CD8-positive, alpha-beta memory T cell (primary cell): ENCODE measurements around the gene GAB2. TPM values are rescaled to one million over a fixed set of nuclear protein-coding genes. Genes with fewer than 3 reads are reported as not detected.
"Not testable (repeated sequence)": the region's sequence is repeated elsewhere in the genome, so short reads cannot be mapped to it uniquely, and the experiment has no call there.

Source experiments
- CTCF ChIA-PET: fragments of 350-600 bp; sonication (Branson Sonifier 250); formaldehyde crosslinking; loops from one replicate; lab custom pipeline; 2021; ENCODE audit warnings: antibody characterized with exemption; lab: Charles Lee
- POLR2A ChIA-PET: fragments of 350-600 bp; sonication (Branson Sonifier 250); formaldehyde crosslinking; loops from one replicate; lab custom pipeline; 2021; ENCODE audit warnings: antibody characterized with exemption; lab: Charles Lee
- DNase-seq, 5 donors: peaks; one replicate each; pipeline versions ENCODE4 v3.0.0 to v3.0.0-alpha.2; 2020 to 2022; ENCODE audit warnings: mixed read lengths in 1 of 5
- H3K27ac ChIP-seq: one replicate; pipeline ENCODE4 v1.7.0; 2013; ENCODE audit warnings: low read depth, mild to moderate bottlenecking, low read length, moderate library complexity
- H3K27me3 ChIP-seq: 2 replicates; pipeline ENCODE4 v1.7.0; 2013; ENCODE audit warnings: low read length, mild to moderate bottlenecking; ENCODE audit not compliant: insufficient read depth, poor library complexity, severe bottlenecking
- H3K36me3 ChIP-seq: 2 replicates; pipeline ENCODE4 v1.7.0; 2013; ENCODE audit warnings: mild to moderate bottlenecking, low read length, moderate library complexity; ENCODE audit not compliant: insufficient read depth
- H3K4me1 ChIP-seq: 2 replicates; pipeline ENCODE4 v1.7.0; 2013; ENCODE audit warnings: mild to moderate bottlenecking, low read length, moderate library complexity; ENCODE audit not compliant: insufficient read depth
- H3K4me3 ChIP-seq: 2 replicates; pipeline ENCODE4 v1.7.0; 2013; ENCODE audit warnings: mild to moderate bottlenecking, low read length
- H3K9me3 ChIP-seq: 2 replicates; pipeline ENCODE4 v1.7.0; 2013; ENCODE audit warnings: mild to moderate bottlenecking, low read length
- H3K27ac Mint-ChIP-seq, 8 donors: one replicate each; pipeline ENCODE4 v1.8.0; 2020 to 2021; ENCODE audit warnings: mixed read lengths in 8 of 8, mild to moderate bottlenecking in 6 of 8, inconsistent platforms in 3 of 8, moderate library complexity in 3 of 8
- H3K27me3 Mint-ChIP-seq, 2 donors: one replicate each; pipeline ENCODE4 v1.8.0; 2020 to 2021; ENCODE audit warnings: mixed read lengths in 2 of 2, mild to moderate bottlenecking in 1 of 2, moderate library complexity in 1 of 2
- H3K36me3 Mint-ChIP-seq, 3 donors: one replicate each; pipeline ENCODE4 v1.8.0; 2020 to 2021; ENCODE audit warnings: mixed read lengths in 3 of 3, inconsistent platforms in 1 of 3, mild to moderate bottlenecking in 1 of 3
- H3K4me1 Mint-ChIP-seq, 3 donors: one replicate each; pipeline ENCODE4 v1.8.0; 2020 to 2021; ENCODE audit warnings: mixed read lengths in 3 of 3, inconsistent platforms in 1 of 3, mild to moderate bottlenecking in 1 of 3
- H3K4me3 Mint-ChIP-seq, 7 donors: one replicate each; pipeline ENCODE4 v1.8.0; 2020 to 2021; ENCODE audit warnings: mixed read lengths in 7 of 7, mild to moderate bottlenecking in 6 of 7, moderate library complexity in 4 of 7, inconsistent platforms in 2 of 7
- H3K9me3 Mint-ChIP-seq, 5 donors: one replicate each; pipeline ENCODE4 v1.8.0; 2020 to 2022; ENCODE audit warnings: mixed read lengths in 5 of 5, mild to moderate bottlenecking in 3 of 5, moderate library complexity in 2 of 5, inconsistent platforms in 1 of 5
- polyA plus RNA-seq: library from polyadenylated mRNA; unstranded; fragments of 300-500 nt; fragmentation: Illumina TruSeq; gene quantifications from one replicate; pipeline ENCODE4 v1.2.3, GENCODE V29; 2021
- total RNA-seq, 2 experiments: library from RNA; stranded (reverse); gene quantifications; one replicate each; pipeline ENCODE4 v1.2.3, GENCODE V29; 2021

Gene GAB2
- total and polyA plus RNA-seq, 3 experiments from 2014 or later: 2.9 to 4.3 TPM; not detected in 1

DNA sequence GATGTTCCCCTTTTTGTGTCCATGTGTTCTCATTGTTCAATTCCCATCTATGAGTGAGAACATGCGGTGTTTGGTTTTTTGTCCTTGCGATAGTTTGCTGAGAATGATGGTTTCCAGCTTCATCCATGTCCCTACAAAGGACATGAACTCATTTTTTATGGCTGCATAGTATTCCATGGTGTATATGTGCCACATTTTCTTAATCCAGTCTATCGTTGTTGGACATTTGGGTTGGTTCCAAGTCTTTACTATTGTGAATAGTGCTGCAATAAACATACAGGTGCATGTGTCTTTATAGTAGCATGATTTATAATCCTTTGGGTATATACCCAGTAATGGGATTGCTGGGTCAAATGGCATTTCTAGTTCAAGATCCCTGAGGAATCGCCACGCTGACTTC, 123.5 kb downstream of the GAB2 start:
- H3K27me3 ChIP-seq, H3K4me3 Mint-ChIP-seq, H3K9me3 Mint-ChIP-seq, H3K36me3 ChIP-seq, H3K27me3 Mint-ChIP-seq, CTCF ChIA-PET, H3K36me3 Mint-ChIP-seq, H3K4me1 ChIP-seq, H3K9me3 ChIP-seq, H3K27ac ChIP-seq, DNase-seq, H3K4me3 ChIP-seq, POLR2A ChIA-PET: not testable (repeated sequence)
- H3K27ac Mint-ChIP-seq: peak overlapping the region in 1 of 8 donors; percentile 17
- H3K4me1 Mint-ChIP-seq: peaks cover 0 to 20% (median 8%) of the 10 kb centered on the region in 3 donors

DNA sequence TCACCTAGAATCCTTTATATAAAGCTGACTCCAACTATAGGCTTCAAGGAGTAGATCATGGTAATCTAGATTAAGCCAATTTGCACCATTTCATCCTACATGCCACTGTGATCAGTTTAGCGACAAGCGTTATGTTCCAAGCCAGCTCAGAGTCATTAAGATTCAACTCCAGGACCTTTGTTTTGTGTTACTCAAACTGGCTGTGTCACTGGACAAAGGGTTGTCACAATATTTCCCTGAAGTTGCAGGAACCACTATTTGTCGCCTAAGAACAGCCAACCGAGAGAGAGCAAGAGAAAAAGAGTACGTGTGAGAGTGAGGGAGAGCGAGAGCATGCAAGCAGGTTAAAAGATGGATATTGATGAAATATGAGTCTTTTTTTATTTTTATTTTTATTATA, 124.1 kb downstream of the GAB2 start:
- Mint-ChIP-seq H3K4me1 (peaks cover 0 to 20% (median 8%) of the 10 kb centered on the region in 3 donors), H3K27me3 (peaks cover 0 to 2% of the 10 kb centered on the region in 2 donors)

DNA sequence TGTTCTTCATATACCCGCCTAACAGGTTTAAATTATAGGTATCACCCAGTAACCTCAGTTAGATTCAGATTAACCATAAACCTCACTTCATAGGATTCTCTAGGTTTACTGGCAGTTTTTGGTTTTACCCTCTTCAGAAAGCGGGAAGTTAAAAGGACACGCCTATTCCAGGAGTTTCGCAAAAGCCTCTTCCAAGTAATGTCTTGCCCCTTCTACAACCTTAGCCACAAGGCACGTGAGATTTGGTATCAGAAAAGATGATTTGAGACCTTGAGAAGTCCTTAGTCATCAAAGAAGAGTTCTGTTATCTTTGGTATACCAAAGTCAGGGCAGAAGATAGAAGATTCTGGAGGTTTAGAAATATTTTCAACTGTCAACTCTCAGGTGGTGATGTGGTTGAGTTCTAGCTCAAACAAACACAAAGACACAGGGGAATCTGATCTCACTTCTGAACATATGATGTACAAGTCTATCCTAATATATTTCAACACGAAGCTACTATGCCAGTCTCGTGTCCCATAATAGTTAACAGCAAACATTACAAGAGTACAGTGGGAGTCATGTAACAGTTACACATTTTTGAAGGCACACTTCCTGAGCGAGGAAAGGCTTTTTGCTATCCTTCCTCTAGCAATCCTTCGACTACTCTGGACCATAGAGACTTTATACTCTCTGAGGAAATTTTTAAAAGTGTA, 125.4 kb downstream of the GAB2 start:
- no peak for DNase-seq
- Histone ChIP-seq H3K4me3 (no peak overlapping the region), H3K27ac (peak overlapping the region; percentile 52), H3K36me3 (no peaks in the 10 kb centered on the region), H3K9me3 (no peaks in the 10 kb centered on the region), H3K4me1 (peaks cover 8% of the 10 kb centered on the region), H3K27me3 (no peaks in the 10 kb centered on the region)
- H3K4me1 Mint-ChIP-seq: peaks cover 0 to 20% (median 8%) of the 10 kb centered on the region in 3 donors
- CTCF ChIA-PET: no interaction called here
- peaks cover 0 to 13% (median 1%) of the 10 kb centered on the region in 3 donors for H3K36me3 Mint-ChIP-seq
- POLR2A ChIA-PET: no interaction called here
- H3K27ac Mint-ChIP-seq: peak overlapping the region in 1 of 8 donors; percentile 31
- H3K9me3 Mint-ChIP-seq: peaks cover 0 to 7% (median 0%) of the 10 kb centered on the region in 5 donors
- peaks cover 0 to 2% of the 10 kb centered on the region in 2 donors for H3K27me3 Mint-ChIP-seq
- H3K4me3 Mint-ChIP-seq: no peak overlapping the region

More for the DNA sequence above, 124.1 kb downstream of the GAB2 start:
- Histone ChIP-seq H3K27me3 (no peaks in the 10 kb centered on the region), H3K36me3 (no peaks in the 10 kb centered on the region), H3K4me3 (no peak overlapping the region), H3K4me1 (peaks cover 8% of the 10 kb centered on the region), H3K9me3 (no peaks in the 10 kb centered on the region), H3K27ac (peak overlapping the region; percentile 52)
- Mint-ChIP-seq H3K4me3 (no peak overlapping the region), H3K27ac (no peak overlapping the region), H3K36me3 (peaks cover 0 to 11% (median 1%) of the 10 kb centered on the region in 3 donors), H3K9me3 (peaks cover 0 to 6% (median 0%) of the 10 kb centered on the region in 5 donors)
- DNase-seq: no peak
- ChIA-PET CTCF (no interaction called here), POLR2A (no interaction called here)

DNA sequence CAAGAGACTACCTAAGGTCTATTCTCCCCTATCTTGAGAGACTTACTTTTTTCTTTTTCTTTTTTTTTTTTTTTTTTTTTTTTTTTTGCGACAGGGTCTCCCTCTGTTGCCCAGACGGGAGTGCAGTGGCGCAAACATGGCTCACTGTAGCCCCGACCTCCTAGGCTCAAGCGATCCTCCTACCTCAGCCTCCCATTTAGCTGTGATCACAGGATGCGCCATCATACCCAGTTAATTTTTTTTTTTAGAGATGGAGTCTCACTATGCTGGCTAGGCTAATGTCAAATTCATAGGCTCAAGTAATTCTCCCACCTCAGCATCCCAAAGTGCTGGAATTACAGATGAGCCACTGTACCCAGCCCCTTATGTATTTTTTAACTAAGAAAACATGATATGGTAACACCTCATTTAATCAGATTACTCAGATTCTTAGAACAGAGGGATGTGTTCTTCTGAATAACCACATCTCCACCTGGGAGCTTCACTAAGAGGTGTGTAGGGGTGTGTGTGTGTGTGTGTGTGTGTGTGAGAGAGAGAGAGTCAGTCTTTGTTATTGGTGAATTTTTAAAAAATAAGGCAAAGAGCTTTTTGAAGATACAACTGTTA, 126.0 kb downstream of the GAB2 start:
- Mint-ChIP-seq H3K4me3 (no peak overlapping the region), H3K4me1 (peaks cover 0 to 20% (median 8%) of the 10 kb centered on the region in 3 donors), H3K36me3 (peaks cover 0 to 13% (median 1%) of the 10 kb centered on the region in 3 donors), H3K27me3 (peaks cover 0 to 2% of the 10 kb centered on the region in 2 donors), H3K27ac (peak overlapping the region in 1 of 8 donors; percentile 20), H3K9me3 (peaks cover 0 to 7% (median 0%) of the 10 kb centered on the region in 5 donors)
- Histone ChIP-seq H3K27me3 (no peaks in the 10 kb centered on the region), H3K27ac (peak overlapping the region; percentile 39), H3K36me3 (no peaks in the 10 kb centered on the region), H3K4me1 (peaks cover 8% of the 10 kb centered on the region), H3K4me3 (no peak overlapping the region), H3K9me3 (no peaks in the 10 kb centered on the region)
- POLR2A ChIA-PET: no interaction called here
- no peak for DNase-seq
- CTCF ChIA-PET: no interaction called here

DNA sequence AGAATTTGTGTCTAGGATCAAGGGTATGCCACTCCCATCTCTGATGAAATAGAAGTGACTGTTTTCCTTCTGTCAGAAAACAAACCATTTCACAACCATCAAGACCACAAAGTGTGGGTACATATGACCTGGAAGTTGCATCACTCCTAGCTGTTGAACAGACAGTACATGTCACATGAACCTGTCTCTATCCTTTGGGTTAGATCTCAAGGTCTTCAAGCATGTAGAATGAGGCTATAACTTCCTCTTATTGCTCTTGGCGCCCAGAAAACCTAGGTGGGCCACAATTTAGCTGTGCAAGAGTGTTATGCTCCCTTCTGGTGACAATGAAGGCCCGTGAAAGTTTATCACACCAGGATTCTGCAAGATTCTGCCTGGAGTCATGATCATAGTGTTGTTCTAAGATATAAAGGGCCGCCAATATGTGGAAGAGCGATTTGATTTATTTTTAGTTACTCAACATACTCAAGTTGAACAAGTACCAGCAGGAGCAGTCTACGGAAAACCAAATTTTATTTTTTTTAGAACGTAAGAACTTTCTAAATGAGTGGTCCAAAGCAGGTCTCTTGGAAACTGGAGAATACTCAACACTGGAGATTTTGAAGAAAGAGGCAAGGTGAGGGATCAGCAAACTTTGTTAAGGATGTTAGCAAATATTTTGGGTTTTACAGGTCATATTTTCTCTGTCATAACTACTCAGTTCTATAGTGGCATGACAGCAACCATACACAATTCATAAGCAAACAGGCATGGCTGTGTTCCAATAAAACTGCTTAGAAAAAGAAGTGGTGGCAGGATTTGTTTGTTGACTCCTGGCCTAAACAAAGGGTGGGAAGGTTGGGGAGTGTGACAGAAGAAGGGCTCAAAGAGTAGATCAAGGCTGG, 127.1 kb downstream of the GAB2 start:
- Mint-ChIP-seq H3K36me3 (peaks cover 0 to 13% (median 1%) of the 10 kb centered on the region in 3 donors), H3K9me3 (peaks cover 0 to 7% (median 0%) of the 10 kb centered on the region in 5 donors), H3K27me3 (peaks cover 0 to 2% of the 10 kb centered on the region in 2 donors), H3K4me1 (peaks cover 0 to 20% (median 8%) of the 10 kb centered on the region in 3 donors), H3K4me3 (no peak overlapping the region), H3K27ac (no peak overlapping the region)
- Histone ChIP-seq H3K27ac (peak overlapping the region; percentile 26), H3K36me3 (no peaks in the 10 kb centered on the region), H3K4me3 (no peak overlapping the region), H3K27me3 (no peaks in the 10 kb centered on the region), H3K9me3 (no peaks in the 10 kb centered on the region), H3K4me1 (peaks cover 8% of the 10 kb centered on the region)
- DNase-seq: no peak
- ChIA-PET POLR2A (no interaction called here), CTCF (no interaction called here)

DNA sequence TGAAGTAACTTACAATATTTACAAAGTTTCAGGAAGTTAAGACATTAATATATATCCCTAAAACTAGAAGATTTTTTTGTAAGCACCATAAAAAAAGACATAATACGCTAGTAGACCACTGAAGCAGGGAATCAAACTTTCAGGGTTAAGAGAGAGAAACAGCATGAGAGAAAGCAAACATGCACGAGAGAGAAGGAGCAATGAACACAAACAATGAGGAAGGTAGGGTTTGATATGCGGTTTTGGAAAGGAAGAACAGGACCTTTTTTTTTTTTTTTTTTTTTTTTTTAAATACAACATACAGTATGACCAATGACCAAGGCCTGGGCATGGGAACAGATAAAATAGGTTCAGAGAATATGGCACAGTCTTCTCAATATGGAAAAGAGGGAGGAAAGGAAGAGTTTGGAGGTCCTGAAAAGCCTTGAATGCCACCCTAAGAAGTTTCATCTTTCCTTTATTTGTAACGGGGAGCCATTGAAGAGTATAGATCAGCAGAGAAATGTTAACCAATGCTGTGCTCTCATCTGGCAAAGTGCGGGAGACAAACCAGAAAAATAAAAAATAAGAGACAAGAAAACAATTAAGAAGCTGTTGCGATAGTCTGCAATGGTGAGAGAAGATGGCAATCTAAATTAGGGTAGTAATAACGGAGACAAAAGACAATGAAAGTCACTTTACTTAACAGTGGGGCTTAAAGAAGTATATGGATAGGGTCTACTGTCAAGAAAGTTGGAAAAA, 127.9 kb downstream of the GAB2 start:
- Histone ChIP-seq H3K27me3 (no peaks in the 10 kb centered on the region), H3K9me3 (no peaks in the 10 kb centered on the region), H3K4me1 (peaks cover 8% of the 10 kb centered on the region), H3K27ac (peak overlapping the region; percentile 26), H3K36me3 (no peaks in the 10 kb centered on the region), H3K4me3 (no peak overlapping the region)
- Mint-ChIP-seq H3K4me3 (no peak overlapping the region), H3K9me3 (peaks cover 0 to 7% (median 0%) of the 10 kb centered on the region in 5 donors), H3K27ac (no peak overlapping the region), H3K4me1 (peaks cover 0 to 20% (median 8%) of the 10 kb centered on the region in 3 donors), H3K27me3 (peaks cover 0 to 2% of the 10 kb centered on the region in 2 donors), H3K36me3 (peaks cover 0 to 13% (median 1%) of the 10 kb centered on the region in 3 donors)
- ChIA-PET CTCF (no interaction called here), POLR2A (no interaction called here)
- DNase-seq: no peak

DNA sequence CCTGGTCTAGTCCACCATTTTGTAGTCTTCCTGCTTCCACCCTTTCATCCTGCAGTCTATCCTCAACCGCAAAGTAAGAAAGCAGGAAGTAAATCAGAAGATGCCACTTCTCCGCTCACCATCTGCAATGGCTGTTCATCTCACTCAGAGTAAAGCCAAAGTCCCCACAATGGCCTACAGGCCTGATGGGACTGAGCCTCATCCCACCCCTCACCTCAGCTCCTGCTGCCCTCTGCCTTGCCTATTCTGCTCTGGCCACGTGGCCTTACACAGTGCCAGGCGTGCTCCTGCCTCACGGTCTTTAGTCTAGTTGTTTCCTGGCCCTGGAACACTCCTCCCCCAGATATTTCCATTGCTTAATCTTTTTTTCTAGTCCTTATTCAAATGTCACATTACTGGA, 133.4 kb downstream of the GAB2 start:
- Histone ChIP-seq H3K4me3 (no peak overlapping the region), H3K27ac (no peak overlapping the region), H3K9me3 (no peaks in the 10 kb centered on the region), H3K36me3 (no peaks in the 10 kb centered on the region), H3K27me3 (no peaks in the 10 kb centered on the region), H3K4me1 (no peaks in the 10 kb centered on the region)
- H3K9me3 Mint-ChIP-seq: peaks cover 0 to 4% (median 0%) of the 10 kb centered on the region in 5 donors
- ChIA-PET POLR2A (no interaction called here), CTCF (no interaction called here)
- H3K27ac Mint-ChIP-seq: no peak overlapping the region
- no peaks in the 10 kb centered on the region for H3K27me3 Mint-ChIP-seq
- H3K36me3 Mint-ChIP-seq: peaks cover 0 to 6% (median 4%) of the 10 kb centered on the region in 3 donors
- H3K4me3 Mint-ChIP-seq: no peak overlapping the region
- H3K4me1 Mint-ChIP-seq: no peaks in the 10 kb centered on the region
- DNase-seq: no peak
